ENCODE measurements around the gene NOL9. TPM values are rescaled to one million over a fixed set of nuclear protein-coding genes. Genes with fewer than 3 reads are reported as not detected.

Gene NOL9
- total and polyA plus RNA-seq, 2 of the 13 experiments (the other 11 are each of a cell fraction or from before 2014, with no cell fraction given) = 18.0 to 24.7 TPM

- TF ChIP-seq ARID4A (CRISPR knock-in tag; IDR thresholded peaks at IDR 0.05; ENCODE audit: borderline replicate concordance) (peak; percentile 60; the same call in 1 of the 2 replicates), GLMP (CRISPR knock-in tag; IDR thresholded peaks at IDR 0.05; ENCODE audit: borderline replicate concordance) (no peak), FOXJ3 (CRISPR knock-in tag; IDR thresholded peaks at IDR 0.05; ENCODE audit: borderline replicate concordance) (no peak), THYN1 (CRISPR knock-in tag; IDR thresholded peaks at IDR 0.05; ENCODE audit: borderline replicate concordance, low read depth) (no peak), ZNF629 (CRISPR knock-in tag; conservative IDR thresholded peaks at IDR 0.05) (no peak), ZNF598 (CRISPR knock-in tag; IDR thresholded peaks at IDR 0.05; ENCODE audit: borderline replicate concordance) (no peak), NCOR1 (IDR thresholded peaks at IDR 0.05; ENCODE audit: borderline replicate concordance, low read length) (no peak), MLXIP (CRISPR knock-in tag; IDR thresholded peaks at IDR 0.05; ENCODE audit: borderline replicate concordance) (no peak), ZBTB42 (CRISPR knock-in tag; IDR thresholded peaks at IDR 0.05) (no peak), ZNF407 (CRISPR knock-in tag; IDR thresholded peaks at IDR 0.05; ENCODE audit: not compliant biosample characterization) (no peak), HCFC1 (IDR thresholded peaks at IDR 0.05; ENCODE audit: low read depth, low read length) (no peak)
Observed at GRCh38 chr1:6486433-6487011, 67.8 kb downstream of the NOL9 start (continued).
